Hepatocyte (in vitro differentiated cells): ENCODE results near the gene OGFR. TPM values are rescaled to one million over a fixed set of nuclear protein-coding genes. Genes with fewer than 3 reads are reported as not detected.

Source experiments
- DNase-seq: peaks from one replicate; pipeline ENCODE4 v3.0.0-alpha.2; 2016; ENCODE audit warnings: low spot score
- H2AFZ ChIP-seq: fragments of 200-600 bp; sonication (generic); 2 replicates; pipeline ENCODE4 v1.6.0; 2016; ENCODE audit warnings: antibody characterized with exemption, mild to moderate bottlenecking
- H3K27ac ChIP-seq: fragments of 200-600 bp; sonication (generic); 2 replicates; pipeline ENCODE4 v1.5.1; 2016; ENCODE audit warnings: mild to moderate bottlenecking
- H3K27me3 ChIP-seq: fragments of 200-600 bp; sonication (generic); 2 replicates; pipeline ENCODE4 v1.6.1; 2016
- H3K36me3 ChIP-seq: fragments of 200-600 bp; sonication (generic); replicated peaks from 2 replicates; pipeline ENCODE4 v1.5.1; 2016; ENCODE audit warnings: low read depth; ENCODE audit not compliant: insufficient read depth
- H3K4me1 ChIP-seq: fragments of 200-600 bp; sonication (generic); 2 replicates; pipeline ENCODE4 v1.5.1; 2016; ENCODE audit warnings: mild to moderate bottlenecking, moderate library complexity; ENCODE audit not compliant: insufficient read depth
- H3K4me2 ChIP-seq: fragments of 200-600 bp; sonication (generic); 2 replicates; pipeline ENCODE4 v1.6.0; 2016
- H3K4me3 ChIP-seq: fragments of 200-600 bp; sonication (generic); 2 replicates; pipeline ENCODE4 v1.5.1; 2016; ENCODE audit warnings: mild to moderate bottlenecking
- H3K79me2 ChIP-seq: fragments of 200-600 bp; sonication (generic); 2 replicates; pipeline ENCODE4 v1.6.0; 2017; ENCODE audit warnings: mild to moderate bottlenecking
- H3K9me2 ChIP-seq: fragments of 200-600 bp; sonication (generic); replicated peaks from 2 replicates; pipeline ENCODE4 v1.6.0; 2017; ENCODE audit warnings: mild to moderate bottlenecking; ENCODE audit not compliant: insufficient read depth
- H3K9me3 ChIP-seq: fragments of 200-600 bp; sonication (generic); 2 replicates; pipeline ENCODE4 v1.5.1; 2016; ENCODE audit warnings: low read depth, mild to moderate bottlenecking
- H4K20me1 ChIP-seq: fragments of 200-600 bp; sonication (generic); 2 replicates; pipeline ENCODE4 v1.6.0; 2016; ENCODE audit warnings: mild to moderate bottlenecking; ENCODE audit not compliant: insufficient read depth, poor library complexity, severe bottlenecking
- EZH2 ChIP-seq: fragments of 200-600 bp; sonication (generic); IDR thresholded peaks from 2 replicates; pipeline ENCODE4 v1.6.1; 2016; ENCODE audit warnings: antibody characterized with exemption, mild to moderate bottlenecking, borderline replicate concordance
- EZH2phosphoT487 ChIP-seq: fragments of 200-600 bp; sonication (generic); IDR thresholded peaks from one replicate; pipeline ENCODE4 v1.6.1; 2018; ENCODE audit warnings: antibody characterized with exemption, mild to moderate bottlenecking, low read depth, moderate library complexity; ENCODE audit not compliant: unreplicated experiment, severe bottlenecking
- WGBS: methylation state at CpG from one replicate; pipeline ENCODE4 v1.1.6; 2016; ENCODE audit warnings: low lambda C conversion rate; ENCODE audit errors: missing lambda C conversion rate; 5-methylcytosine and 5-hydroxymethylcytosine counted together
- polyA plus RNA-seq: library from polyadenylated mRNA; unstranded; fragments of >200 nt; fragmentation: Nextera tagmentation; extraction: Ambion mirVana; gene quantifications from 2 replicates; pipeline ENCODE4 v1.2.1, GENCODE V29; 2016
- total RNA-seq: library from RNA; depleted of rRNA; stranded (reverse); fragments of >200 nt; gene quantifications from 2 replicates; pipeline ENCODE4 v1.2.3, GENCODE V29; 2014
- TF ChIP-seq, protein P1 (sequence below): fragments of 200-600 bp; sonication (generic); IDR thresholded peaks from 2 replicates; pipeline ENCODE4 v1.5.1; 2016; ENCODE audit warnings: antibody characterized with exemption, mild to moderate bottlenecking; ENCODE audit not compliant: poor library complexity

Gene OGFR
- total and polyA plus RNA-seq, 2 experiments from 2014 or later = 47.6 to 80.8 TPM

DNA sequence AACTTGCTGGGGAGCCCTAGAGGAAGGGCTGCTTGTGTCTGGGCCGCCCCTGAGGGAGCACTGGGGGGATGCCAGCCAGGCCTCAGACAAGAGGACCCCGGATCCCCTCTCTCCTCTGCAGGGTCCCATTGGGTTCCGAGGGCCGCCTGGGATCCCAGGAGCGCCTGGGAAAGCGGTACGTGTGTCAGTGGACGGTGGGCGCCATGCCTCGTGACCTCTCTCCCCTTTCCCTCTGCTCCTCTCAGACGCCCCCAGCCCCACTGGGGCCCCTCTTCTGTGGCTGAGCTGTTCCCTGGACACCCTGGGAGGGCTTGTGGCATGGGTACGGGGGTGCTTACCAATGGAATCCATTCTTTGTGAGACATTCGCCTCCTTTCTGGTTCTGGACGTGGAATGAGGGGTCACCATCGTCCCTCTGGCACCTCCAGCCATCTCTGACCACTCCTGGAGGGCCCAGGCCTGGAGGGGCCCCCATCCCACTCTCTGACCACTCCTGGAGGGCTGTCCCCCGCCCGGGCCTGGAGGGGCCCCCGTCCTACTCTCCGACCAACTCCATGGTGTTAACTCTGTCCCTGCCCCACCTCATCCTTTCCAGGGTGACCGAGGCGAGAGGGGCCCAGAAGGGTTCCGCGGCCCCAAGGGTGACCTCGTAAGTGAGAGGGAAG, 22.1 kb downstream of the OGFR start:
- H2AFZ ChIP-seq = no peak overlapping the region
- H4K20me1 ChIP-seq = no peaks in the 10 kb centered on the region
- 96% methylated on average over 18 of the region's 24 CpGs for whole genome bisulfite sequencing
- H3K27me3 ChIP-seq = no peaks in the 10 kb centered on the region
- DNase-seq = no peak
- peaks cover 7% of the 10 kb centered on the region for H3K4me1 ChIP-seq
- no peaks in the 10 kb centered on the region for H3K79me2 ChIP-seq
- no peak for TF ChIP-seq EZH2
- TF ChIP-seq, protein P1, sequence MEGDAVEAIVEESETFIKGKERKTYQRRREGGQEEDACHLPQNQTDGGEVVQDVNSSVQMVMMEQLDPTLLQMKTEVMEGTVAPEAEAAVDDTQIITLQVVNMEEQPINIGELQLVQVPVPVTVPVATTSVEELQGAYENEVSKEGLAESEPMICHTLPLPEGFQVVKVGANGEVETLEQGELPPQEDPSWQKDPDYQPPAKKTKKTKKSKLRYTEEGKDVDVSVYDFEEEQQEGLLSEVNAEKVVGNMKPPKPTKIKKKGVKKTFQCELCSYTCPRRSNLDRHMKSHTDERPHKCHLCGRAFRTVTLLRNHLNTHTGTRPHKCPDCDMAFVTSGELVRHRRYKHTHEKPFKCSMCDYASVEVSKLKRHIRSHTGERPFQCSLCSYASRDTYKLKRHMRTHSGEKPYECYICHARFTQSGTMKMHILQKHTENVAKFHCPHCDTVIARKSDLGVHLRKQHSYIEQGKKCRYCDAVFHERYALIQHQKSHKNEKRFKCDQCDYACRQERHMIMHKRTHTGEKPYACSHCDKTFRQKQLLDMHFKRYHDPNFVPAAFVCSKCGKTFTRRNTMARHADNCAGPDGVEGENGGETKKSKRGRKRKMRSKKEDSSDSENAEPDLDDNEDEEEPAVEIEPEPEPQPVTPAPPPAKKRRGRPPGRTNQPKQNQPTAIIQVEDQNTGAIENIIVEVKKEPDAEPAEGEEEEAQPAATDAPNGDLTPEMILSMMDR = no peak
- no peaks in the 10 kb centered on the region for H3K36me3 ChIP-seq
- no peak overlapping the region for H3K4me3 ChIP-seq
- H3K9me2 ChIP-seq = no peaks in the 10 kb centered on the region
- H3K9me3 ChIP-seq = no peaks in the 10 kb centered on the region
- no peak overlapping the region for H3K27ac ChIP-seq
- no peak overlapping the region for H3K4me2 ChIP-seq

DNA sequence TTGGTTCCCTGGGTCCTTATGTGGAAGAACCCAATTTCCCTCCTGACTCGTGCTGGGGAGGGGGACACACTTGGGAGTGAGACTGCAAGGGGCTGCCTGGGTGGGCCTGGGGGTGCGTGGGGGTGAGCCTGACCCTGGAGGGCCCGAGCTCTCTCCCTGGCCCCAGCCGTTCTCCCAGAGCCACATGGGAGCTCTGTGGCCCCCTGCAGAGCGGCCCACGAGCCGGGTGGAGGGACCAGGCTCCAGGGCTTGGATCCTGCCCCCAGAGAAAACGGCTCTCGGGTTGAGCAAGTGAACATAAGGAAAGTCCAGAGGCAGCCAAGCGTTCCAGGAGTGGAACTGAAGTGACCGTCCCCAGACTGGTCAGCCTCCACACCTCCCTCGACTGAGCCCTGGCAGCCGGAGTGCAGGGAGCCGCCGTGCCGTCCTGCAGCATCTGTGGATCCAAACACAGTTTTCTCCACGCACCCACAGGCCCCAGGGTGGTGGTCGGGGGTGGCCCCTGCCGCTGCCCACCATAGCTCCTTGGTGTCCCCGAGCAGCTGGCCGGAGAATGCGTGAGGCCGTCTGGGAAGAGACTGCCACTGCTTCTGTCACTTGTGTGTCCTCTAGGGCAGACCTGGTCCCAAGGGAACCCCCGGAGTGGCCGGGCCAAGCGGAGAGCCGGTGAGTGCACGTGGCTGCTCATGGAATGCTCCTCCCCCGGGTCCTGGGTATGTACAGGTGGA, 22.8 kb downstream of the OGFR start:
- H3K9me3 ChIP-seq = no peaks in the 10 kb centered on the region
- no peak overlapping the region for H3K27ac ChIP-seq
- TF ChIP-seq, protein P1 = no peak
- no peak for TF ChIP-seq EZH2phosphoT487
- no peak for TF ChIP-seq EZH2
- H3K79me2 ChIP-seq = no peaks in the 10 kb centered on the region
- H3K4me1 ChIP-seq = peaks cover 13% of the 10 kb centered on the region
- H3K4me2 ChIP-seq = no peak overlapping the region
- no peak overlapping the region for H2AFZ ChIP-seq
- no peak for DNase-seq
- WGBS = 89% methylated on average over 27 of the region's 29 CpGs
- H4K20me1 ChIP-seq = no peaks in the 10 kb centered on the region
- H3K27me3 ChIP-seq = no peaks in the 10 kb centered on the region
- no peaks in the 10 kb centered on the region for H3K9me2 ChIP-seq
- no peaks in the 10 kb centered on the region for H3K36me3 ChIP-seq
- H3K4me3 ChIP-seq = no peak overlapping the region

DNA sequence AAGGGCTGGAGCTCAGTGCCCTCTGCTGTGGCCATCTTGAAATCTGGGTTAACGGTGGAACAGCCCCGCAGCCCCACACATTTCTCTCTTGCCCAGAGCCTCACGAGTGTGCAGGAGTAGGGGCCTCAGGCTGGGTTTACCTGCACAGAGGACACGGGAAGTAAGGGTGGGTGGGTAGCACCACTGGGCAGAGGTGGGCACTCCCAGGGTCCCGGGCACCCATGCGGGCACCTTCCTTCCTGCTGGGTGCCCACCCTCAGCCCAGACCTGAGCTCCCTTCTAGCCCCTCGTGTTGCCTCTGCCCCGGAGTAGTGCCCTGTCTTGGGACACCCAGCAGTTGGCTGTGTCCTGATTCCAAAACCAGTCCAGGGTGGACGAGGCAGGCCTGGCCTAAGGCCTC, 23.4 kb downstream of the OGFR start:
- no peak overlapping the region for H3K4me2 ChIP-seq
- no peaks in the 10 kb centered on the region for H3K9me3 ChIP-seq
- H4K20me1 ChIP-seq = no peaks in the 10 kb centered on the region
- H3K4me3 ChIP-seq = no peak overlapping the region
- H3K79me2 ChIP-seq = no peaks in the 10 kb centered on the region
- WGBS = 88% methylated on average over 7 of the region's 9 CpGs
- H3K27ac ChIP-seq = no peak overlapping the region
- H3K9me2 ChIP-seq = no peaks in the 10 kb centered on the region
- no peaks in the 10 kb centered on the region for H3K36me3 ChIP-seq
- H3K27me3 ChIP-seq = no peaks in the 10 kb centered on the region
- DNase-seq = no peak
- no peak overlapping the region for H2AFZ ChIP-seq
- TF ChIP-seq EZH2 (no peak), EZH2phosphoT487 (no peak)
- TF ChIP-seq, protein P1 = no peak
- H3K4me1 ChIP-seq = peaks cover 13% of the 10 kb centered on the region
